H9 (cell line): ENCODE measurements around the gene CLRN3. TPM values are rescaled to one million over a fixed set of nuclear protein-coding genes. Genes with fewer than 3 reads are reported as not detected.

Source experiments
- DNase-seq: peaks from one replicate; pipeline ENCODE4 v3.0.0-alpha.2; 2017
- H2AFZ ChIP-seq: one replicate; pipeline ENCODE4 v1.6.1; 2013; ENCODE audit warnings: mild to moderate bottlenecking, low read length, control low read depth, moderate library complexity
- H2AK5ac ChIP-seq: 2 replicates; pipeline ENCODE4 v1.6.1; 2013; ENCODE audit warnings: low read length, control low read depth, mixed read lengths; ENCODE audit not compliant: insufficient read length
- H2BK120ac ChIP-seq: one replicate; pipeline ENCODE4 v1.6.1; 2013; ENCODE audit warnings: low read depth, mild to moderate bottlenecking, low read length, control low read depth, inconsistent platforms; ENCODE audit not compliant: poor library complexity, severe bottlenecking
- H2BK12ac ChIP-seq: 2 replicates; pipeline ENCODE4 v1.6.1; 2013; ENCODE audit warnings: low read length, control low read depth, mixed read lengths, low read depth; ENCODE audit not compliant: insufficient read length
- H2BK15ac ChIP-seq: 2 replicates; pipeline ENCODE4 v1.6.1; 2013; ENCODE audit warnings: low read depth, low read length, control low read depth
- H2BK20ac ChIP-seq: one replicate; pipeline ENCODE4 v1.6.1; 2013; ENCODE audit warnings: low read depth, mild to moderate bottlenecking, low read length, control low read depth, inconsistent platforms; ENCODE audit not compliant: poor library complexity, severe bottlenecking
- H2BK5ac ChIP-seq: 2 replicates; pipeline ENCODE4 v1.6.1; 2013; ENCODE audit warnings: low read length, control low read depth, mixed read lengths; ENCODE audit not compliant: insufficient read length
- H3K14ac ChIP-seq: 2 replicates; pipeline ENCODE4 v1.6.1; 2013; ENCODE audit warnings: low read length, control low read depth; ENCODE audit not compliant: insufficient read depth
- H3K18ac ChIP-seq: 2 replicates; pipeline ENCODE4 v1.6.1; 2013; ENCODE audit warnings: low read depth, mild to moderate bottlenecking, mixed read lengths, low read length, control low read depth; ENCODE audit not compliant: insufficient read length
- H3K23ac ChIP-seq: 2 replicates; pipeline ENCODE4 v1.6.1; 2013; ENCODE audit warnings: low read length, control low read depth, mixed read lengths, low read depth; ENCODE audit not compliant: insufficient read length
- H3K23me2 ChIP-seq: 2 replicates; pipeline ENCODE4 v1.6.1; 2013; ENCODE audit warnings: low read depth, mild to moderate bottlenecking, mixed read lengths, low read length, control low read depth; ENCODE audit not compliant: insufficient read length, poor library complexity, severe bottlenecking
- H3K27ac ChIP-seq: 2 replicates; pipeline ENCODE4 v1.5.1; 2013; ENCODE audit warnings: low read length, control low read depth, mixed read lengths, low read depth; ENCODE audit not compliant: insufficient read length
- H3K27me3 ChIP-seq: 2 replicates; pipeline ENCODE4 v1.6.1; 2013; ENCODE audit warnings: low read length, control low read depth, inconsistent platforms; ENCODE audit not compliant: insufficient read depth
- H3K4ac ChIP-seq: 2 replicates; pipeline ENCODE4 v1.6.1; 2013; ENCODE audit warnings: low read depth, mild to moderate bottlenecking, control low read depth, inconsistent platforms, low read length, moderate library complexity
- H3K4me1 ChIP-seq: 2 replicates; pipeline ENCODE4 v1.6.1; 2013; ENCODE audit warnings: low read length, control low read depth, inconsistent platforms; ENCODE audit not compliant: insufficient read depth
- H3K4me2 ChIP-seq: 2 replicates; pipeline ENCODE4 v1.6.1; 2013; ENCODE audit warnings: low read length, control low read depth, mixed read lengths; ENCODE audit not compliant: insufficient read length, insufficient read depth
- H3K56ac ChIP-seq: 2 replicates; pipeline ENCODE4 v1.6.1; 2013; ENCODE audit warnings: low read depth, mild to moderate bottlenecking, mixed read lengths, low read length, control low read depth; ENCODE audit not compliant: insufficient read length
- H3K79me1 ChIP-seq: 2 replicates; pipeline ENCODE4 v1.6.1; 2013; ENCODE audit warnings: low read depth, mild to moderate bottlenecking, moderate library complexity, low read length, control low read depth, inconsistent platforms; ENCODE audit not compliant: insufficient read depth, poor library complexity, severe bottlenecking
- H3K79me2 ChIP-seq: 2 replicates; pipeline ENCODE4 v1.6.1; 2013; ENCODE audit warnings: low read length, control low read depth, inconsistent platforms; ENCODE audit not compliant: insufficient read depth
- H3K9ac ChIP-seq: 2 replicates; pipeline ENCODE4 v1.6.1; 2013; ENCODE audit warnings: low read length, control low read depth, mixed read lengths; ENCODE audit not compliant: insufficient read length; ENCODE audit errors: extremely low read depth
- H3K9me3 ChIP-seq: one replicate; pipeline ENCODE4 v1.6.1; 2013; ENCODE audit warnings: low read depth, low read length, inconsistent platforms; ENCODE audit not compliant: control insufficient read depth
- H3T11ph ChIP-seq: one replicate; pipeline ENCODE4 v1.6.1; 2013; ENCODE audit warnings: mild to moderate bottlenecking, low read length, control low read depth, inconsistent platforms
- H4K20me1 ChIP-seq: one replicate; pipeline ENCODE4 v1.6.1; 2013; ENCODE audit not compliant: control insufficient read depth, insufficient read length, insufficient read depth
- H4K5ac ChIP-seq: 2 replicates; pipeline ENCODE4 v1.6.1; 2013; ENCODE audit warnings: low read depth, mild to moderate bottlenecking, mixed read lengths, low read length, control low read depth; ENCODE audit not compliant: insufficient read length
- H4K8ac ChIP-seq: replicated peaks from 2 replicates; pipeline ENCODE4 v1.6.1; 2013; ENCODE audit warnings: low read length, control low read depth, mixed read lengths, low read depth; ENCODE audit not compliant: insufficient read length
- H4K91ac ChIP-seq: 2 replicates; pipeline ENCODE4 v1.6.1; 2013; ENCODE audit warnings: low read depth, mild to moderate bottlenecking, moderate library complexity, mixed read lengths, low read length, control low read depth; ENCODE audit not compliant: insufficient read length
- H3K27ac Mint-ChIP-seq, 3 experiments: 2 replicates in 2 of 3; 3 replicates in 1 of 3; pipeline ENCODE4 v1.8.0; 2020 to 2021; ENCODE audit warnings: mixed read lengths in 3 of 3, mild to moderate bottlenecking in 1 of 3, moderate library complexity in 1 of 3
- H3K27me3 Mint-ChIP-seq: 2 replicates; pipeline ENCODE4 v1.8.0; 2021; ENCODE audit warnings: low read depth, mild to moderate bottlenecking, moderate library complexity, mixed read lengths
- H3K36me3 Mint-ChIP-seq, 3 experiments: 2 replicates in 2 of 3; 3 replicates in 1 of 3; pipeline ENCODE4 v1.8.0; 2020 to 2021; ENCODE audit warnings: low read depth in 3 of 3, mixed read lengths in 3 of 3; ENCODE audit not compliant: insufficient read depth in 1 of 3
- H3K4me1 Mint-ChIP-seq, 2 experiments: 2 replicates each; pipeline ENCODE4 v1.8.0; 2020; ENCODE audit warnings: mixed read lengths in 2 of 2
- H3K4me3 Mint-ChIP-seq, 2 experiments: 2 replicates in 1 of 2; 3 replicates in 1 of 2; pipeline ENCODE4 v1.8.0; 2020 to 2021; ENCODE audit warnings: mild to moderate bottlenecking in 2 of 2, mixed read lengths in 2 of 2, moderate library complexity in 1 of 2
- H3K9me3 Mint-ChIP-seq, 2 experiments: 2 replicates in 1 of 2; 3 replicates in 1 of 2; pipeline ENCODE4 v1.8.0; 2020; ENCODE audit warnings: mild to moderate bottlenecking in 2 of 2, mixed read lengths in 2 of 2, moderate library complexity in 1 of 2
- CTCF ChIP-seq: fragments of 200-600 bp; sonication (generic); conservative IDR thresholded peaks from 3 replicates; pipeline ENCODE4 v1.8.0; 2021; ENCODE audit warnings: antibody characterized with exemption, mild to moderate bottlenecking
- WGBS: extraction: QIAGEN DNeasy Blood & Tissue Kit; methylation state at CpG from one replicate; pipeline ENCODE4 v1.1.7; 2013; ENCODE audit warnings: missing lambda C conversion rate, low lambda C conversion rate, mixed read lengths; ENCODE audit not compliant: insufficient read length; ENCODE audit errors: extremely low coverage; 5-methylcytosine and 5-hydroxymethylcytosine counted together
- total RNA-seq: library from RNA; stranded (reverse); gene quantifications from 2 replicates; pipeline ENCODE4 v1.2.1, GENCODE V29; 2021

Gene CLRN3
- total RNA-seq, 1 experiment from 2014 or later: not detected

DNA sequence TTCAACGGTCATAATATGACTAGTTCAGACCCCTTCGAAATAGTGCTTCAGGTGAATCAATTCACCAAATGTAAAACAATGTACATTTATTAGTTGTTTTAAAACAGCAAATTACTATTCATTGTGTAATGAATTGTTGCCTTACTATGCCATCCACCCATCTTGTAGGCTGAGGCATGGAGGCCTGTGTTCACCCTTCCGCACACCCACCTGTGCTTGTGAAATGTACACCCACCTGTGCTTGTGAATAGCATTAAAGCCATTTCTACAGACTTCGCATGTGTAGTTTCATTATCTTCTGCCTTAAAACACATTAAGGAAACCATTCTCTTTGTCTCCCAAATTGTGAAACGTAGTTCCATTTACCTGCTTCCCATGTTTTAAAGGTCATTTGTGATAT, 16.8 kb downstream of the CLRN3 start:
- no peak overlapping the region for H3K56ac ChIP-seq
- no peak overlapping the region for H3K4me2 ChIP-seq
- no peak overlapping the region for H4K8ac ChIP-seq
- no peak overlapping the region for H2AK5ac ChIP-seq
- H3K4ac ChIP-seq: no peak overlapping the region
- no peak overlapping the region for H3T11ph ChIP-seq
- H3K9me3 Mint-ChIP-seq: no peaks in the 10 kb centered on the region
- H3K18ac ChIP-seq: no peak overlapping the region
- no peaks in the 10 kb centered on the region for H3K4me1 ChIP-seq
- no peak overlapping the region for H2BK120ac ChIP-seq
- no peak overlapping the region for H3K4me3 Mint-ChIP-seq
- no peak overlapping the region for H4K5ac ChIP-seq
- no peak overlapping the region for H2BK20ac ChIP-seq
- no peaks in the 10 kb centered on the region for H3K36me3 Mint-ChIP-seq
- H4K91ac ChIP-seq: no peak overlapping the region
- peaks cover 3% of the 10 kb centered on the region for H3K27me3 Mint-ChIP-seq
- no peak overlapping the region for H2AFZ ChIP-seq
- no peak overlapping the region for H3K27ac Mint-ChIP-seq
- DNase-seq: no peak
- H3K27me3 ChIP-seq: no peaks in the 10 kb centered on the region
- H3K9me3 ChIP-seq: no peaks in the 10 kb centered on the region
- no peaks in the 10 kb centered on the region for H3K23me2 ChIP-seq
- H3K23ac ChIP-seq: no peak overlapping the region
- no peaks in the 10 kb centered on the region for H3K4me1 Mint-ChIP-seq
- no peaks in the 10 kb centered on the region for H3K79me2 ChIP-seq
- H2BK15ac ChIP-seq: no peak overlapping the region
- H3K9ac ChIP-seq: no peak overlapping the region
- whole genome bisulfite sequencing: no CpG with 5 or more reads among the region's 5 CpGs
- H2BK5ac ChIP-seq: no peak overlapping the region
- H4K20me1 ChIP-seq: no peaks in the 10 kb centered on the region
- no peak overlapping the region for H2BK12ac ChIP-seq
- no peak for TF ChIP-seq CTCF
- no peaks in the 10 kb centered on the region for H3K79me1 ChIP-seq
- no peak overlapping the region for H3K14ac ChIP-seq
- no peak overlapping the region for H3K27ac ChIP-seq
